ACC112 (cell line): Measurements from ENCODE around the gene SALL1.

Experiments
- H2AFZ ChIP-seq: fragments of 200-600 bp; sonication (generic); one replicate; pipeline ENCODE4 v1.6.0; 2017; ENCODE audit warnings: antibody characterized with exemption, low read length; ENCODE audit not compliant: unreplicated experiment
- H3K27ac ChIP-seq: fragments of 200-600 bp; sonication (generic); 2 replicates; pipeline ENCODE4 v1.5.1; 2014; ENCODE audit warnings: low read depth, mild to moderate bottlenecking, antibody characterized with exemption, low read length, moderate library complexity
- H3K27me3 ChIP-seq: fragments of 200-600 bp; sonication (generic); 2 replicates; pipeline ENCODE4 v1.6.1; 2014; ENCODE audit warnings: mild to moderate bottlenecking, antibody characterized with exemption, low read length, moderate library complexity, mixed read lengths; ENCODE audit not compliant: insufficient read depth
- H3K36me3 ChIP-seq: fragments of 200-600 bp; sonication (generic); 2 replicates; pipeline ENCODE4 v1.6.1; 2016; ENCODE audit warnings: mild to moderate bottlenecking, antibody characterized with exemption, low read length, moderate library complexity, mixed read lengths; ENCODE audit not compliant: insufficient read depth
- H3K4me1 ChIP-seq: fragments of 200-600 bp; sonication (generic); one replicate; pipeline ENCODE4 v1.6.1; 2016; ENCODE audit warnings: low read length, mixed read lengths; ENCODE audit not compliant: insufficient read depth, unreplicated experiment, control insufficient read depth
- H3K4me3 ChIP-seq: fragments of 200-600 bp; sonication (generic); 2 replicates; pipeline ENCODE4 v1.5.1; 2014; ENCODE audit warnings: mild to moderate bottlenecking, low read depth, low read length
- H3K79me2 ChIP-seq: fragments of 200-600 bp; sonication (generic); one replicate; pipeline ENCODE4 v1.6.0; 2016; ENCODE audit warnings: low read length; ENCODE audit not compliant: control insufficient read depth, unreplicated experiment, insufficient read depth

The SALL1 gene

GRCh38 chr16:51167170-51167895 is 16.3 kb upstream of the SALL1 start:
- Histone ChIP-seq H3K79me2 (no peaks in the 10 kb centered on the region), H3K4me1 (peaks cover 3% of the 10 kb centered on the region), H3K27me3 (no peaks in the 10 kb centered on the region), H3K27ac (no peak overlapping the region), H2AFZ (no peak overlapping the region), H3K36me3 (no peaks in the 10 kb centered on the region), H3K4me3 (no peak overlapping the region)

GRCh38 chr16:51166541-51166940 is 15.5 kb upstream of the SALL1 start:
- H3K27me3 ChIP-seq: no peaks in the 10 kb centered on the region
- peaks cover 3% of the 10 kb centered on the region for H3K4me1 ChIP-seq
- no peak overlapping the region for H2AFZ ChIP-seq
- H3K79me2 ChIP-seq: no peaks in the 10 kb centered on the region
- H3K36me3 ChIP-seq: no peaks in the 10 kb centered on the region
- H3K27ac ChIP-seq: no peak overlapping the region
- H3K4me3 ChIP-seq: no peak overlapping the region

- Histone ChIP-seq H3K4me3 (no peak overlapping the region), H3K27me3 (no peaks in the 10 kb centered on the region), H3K27ac (no peak overlapping the region), H2AFZ (no peak overlapping the region), H3K79me2 (no peaks in the 10 kb centered on the region), H3K36me3 (no peaks in the 10 kb centered on the region), H3K4me1 (peaks cover 3% of the 10 kb centered on the region)
Observed at GRCh38 chr16:51166091-51166490, 15.0 kb upstream of the SALL1 start.

- Histone ChIP-seq H2AFZ (no peak overlapping the region), H3K27ac (no peak overlapping the region), H3K4me3 (no peak overlapping the region), H3K36me3 (no peaks in the 10 kb centered on the region), H3K4me1 (peaks cover 3% of the 10 kb centered on the region), H3K79me2 (no peaks in the 10 kb centered on the region), H3K27me3 (no peaks in the 10 kb centered on the region)
Observed at GRCh38 chr16:51165043-51165442, 14.0 kb upstream of the SALL1 start.

- Histone ChIP-seq H3K36me3 (no peaks in the 10 kb centered on the region), H2AFZ (no peak overlapping the region), H3K4me1 (peaks cover 3% of the 10 kb centered on the region), H3K4me3 (no peak overlapping the region), H3K27ac (no peak overlapping the region), H3K79me2 (no peaks in the 10 kb centered on the region), H3K27me3 (no peaks in the 10 kb centered on the region)
Observed at GRCh38 chr16:51164574-51164973, 13.5 kb upstream of the SALL1 start.

GRCh38 chr16:51163894-51164566 is 13.0 kb upstream of the SALL1 start:
- no peak overlapping the region for H2AFZ ChIP-seq
- no peak overlapping the region for H3K27ac ChIP-seq

GRCh38 chr16:51163366-51163765 is 12.3 kb upstream of the SALL1 start:
- Histone ChIP-seq H2AFZ (no peak overlapping the region), H3K27ac (no peak overlapping the region), H3K36me3 (no peaks in the 10 kb centered on the region), H3K4me1 (peaks cover 3% of the 10 kb centered on the region), H3K4me3 (no peak overlapping the region), H3K79me2 (no peaks in the 10 kb centered on the region), H3K27me3 (no peaks in the 10 kb centered on the region)

More at GRCh38 chr16:51163894-51164566, 13.0 kb upstream of the SALL1 start:
- H3K4me3 ChIP-seq: no peak overlapping the region
- H3K36me3 ChIP-seq: no peaks in the 10 kb centered on the region
- peaks cover 3% of the 10 kb centered on the region for H3K4me1 ChIP-seq
- no peaks in the 10 kb centered on the region for H3K27me3 ChIP-seq
- no peaks in the 10 kb centered on the region for H3K79me2 ChIP-seq

- Histone ChIP-seq H3K27me3 (peaks cover 8% of the 10 kb centered on the region), H3K4me3 (no peak overlapping the region), H3K79me2 (no peaks in the 10 kb centered on the region), H2AFZ (no peak overlapping the region), H3K27ac (no peak overlapping the region), H3K36me3 (no peaks in the 10 kb centered on the region), H3K4me1 (peaks cover 3% of the 10 kb centered on the region)
Observed at GRCh38 chr16:51161440-51162195, 10.5 kb upstream of the SALL1 start.

- Histone ChIP-seq H3K27ac (no peak overlapping the region), H3K79me2 (no peaks in the 10 kb centered on the region), H3K27me3 (peaks cover 25% of the 10 kb centered on the region), H3K36me3 (no peaks in the 10 kb centered on the region), H2AFZ (no peak overlapping the region), H3K4me3 (no peak overlapping the region), H3K4me1 (peaks cover 3% of the 10 kb centered on the region)
Observed at GRCh38 chr16:51159865-51160264, 8.8 kb upstream of the SALL1 start.

- peaks cover 31% of the 10 kb centered on the region for H3K27me3 ChIP-seq
- no peak overlapping the region for H3K4me3 ChIP-seq
- H3K27ac ChIP-seq: no peak overlapping the region
- no peak overlapping the region for H2AFZ ChIP-seq
- H3K79me2 ChIP-seq: no peaks in the 10 kb centered on the region
- peaks cover 1% of the 10 kb centered on the region for H3K4me1 ChIP-seq
- H3K36me3 ChIP-seq: no peaks in the 10 kb centered on the region
Observed at GRCh38 chr16:51159296-51159695, 8.2 kb upstream of the SALL1 start.
